Osteoblast (primary cell): ENCODE results near the gene FAM3B. TPM values are rescaled to one million over a fixed set of nuclear protein-coding genes. Genes with fewer than 3 reads are reported as not detected.
A peak's percentile ranks its signal among the peaks of the same experiment; 100 is the strongest.

Experiments
- DNase-seq: peaks from one replicate; pipeline ENCODE4 v3.0.0; 2011; ENCODE audit warnings: low spot score, mixed read lengths; ENCODE audit not compliant: insufficient read length; ENCODE audit errors: missing footprints
- H2AFZ ChIP-seq: 2 replicates; pipeline ENCODE4 v1.6.0; 2011; ENCODE audit warnings: mild to moderate bottlenecking, low read length
- H3K27ac ChIP-seq: 2 replicates; pipeline ENCODE4 v1.5.1; 2011; ENCODE audit warnings: mild to moderate bottlenecking, low read depth, low read length, moderate library complexity
- H3K27me3 ChIP-seq: 2 replicates; pipeline ENCODE4 v1.6.0; 2012; ENCODE audit warnings: mild to moderate bottlenecking, control low read depth, inconsistent platforms, low read length, moderate library complexity; ENCODE audit not compliant: insufficient read depth
- H3K36me3 ChIP-seq: 2 replicates; pipeline ENCODE4 v1.5.1; 2011; ENCODE audit warnings: mild to moderate bottlenecking, low read length, control low read depth, moderate library complexity; ENCODE audit not compliant: insufficient read depth
- H3K4me1 ChIP-seq: 2 replicates; pipeline ENCODE4 v1.5.1; 2011; ENCODE audit warnings: mild to moderate bottlenecking, low read length, control low read depth, moderate library complexity; ENCODE audit not compliant: insufficient read depth
- H3K4me2 ChIP-seq: 2 replicates; pipeline ENCODE4 v1.6.0; 2011; ENCODE audit warnings: mild to moderate bottlenecking, low read length; ENCODE audit not compliant: insufficient read depth
- H3K4me3 ChIP-seq: fragments of 200-600 bp; sonication (generic); 3 replicates; pipeline ENCODE4 v1.5.1; 2012; ENCODE audit warnings: mild to moderate bottlenecking, low read length, inconsistent platforms; ENCODE audit not compliant: insufficient read depth
- H3K79me2 ChIP-seq: 2 replicates; pipeline ENCODE4 v1.6.0; 2012; ENCODE audit warnings: mild to moderate bottlenecking, low read length, control low read depth, inconsistent platforms; ENCODE audit not compliant: insufficient read depth
- H3K9me3 ChIP-seq: 2 replicates; pipeline ENCODE4 v1.5.1; 2011; ENCODE audit warnings: low read depth, low read length, control low read depth
- H4K20me1 ChIP-seq: 2 replicates; pipeline ENCODE4 v1.6.0; 2012; ENCODE audit warnings: mild to moderate bottlenecking, low read length, control low read depth; ENCODE audit not compliant: insufficient read depth
- CTCF ChIP-seq: IDR thresholded peaks from 2 replicates; pipeline ENCODE4 v1.5.1; 2011; ENCODE audit warnings: mild to moderate bottlenecking, low read depth, low read length, moderate library complexity; ENCODE audit errors: extremely low read depth
- total RNA-seq: library from RNA; depleted of rRNA; stranded (reverse); fragments of >200 nt; gene quantifications from 2 replicates; pipeline ENCODE4 v1.2.3, GENCODE V29; 2012

Gene FAM3B
- total RNA-seq, 1 donor, result not detected

- Histone ChIP-seq H3K4me2 (no peak overlapping the region), H3K4me3 (no peak overlapping the region), H3K36me3 (no peaks in the 10 kb centered on the region), H3K27ac (no peak overlapping the region), H2AFZ (peak overlapping the region; percentile 51), H3K4me1 (peaks cover 10% of the 10 kb centered on the region), H3K27me3 (peaks cover 8% of the 10 kb centered on the region), H3K79me2 (no peaks in the 10 kb centered on the region), H4K20me1 (no peaks in the 10 kb centered on the region), H3K9me3 (no peaks in the 10 kb centered on the region)
- peak; percentile 69 for DNase-seq
- no peak for TF ChIP-seq CTCF
Measured at GRCh38 chr21:41360072-41360821, 43.6 kb downstream of the FAM3B start.

- Histone ChIP-seq H3K9me3 (no peaks in the 10 kb centered on the region), H3K27me3 (peaks cover 7% of the 10 kb centered on the region), H3K4me2 (peak overlapping the region; percentile 70), H3K4me3 (peak overlapping the region; percentile 60), H3K27ac (peak overlapping the region; percentile 68), H3K4me1 (peaks cover 10% of the 10 kb centered on the region), H4K20me1 (no peaks in the 10 kb centered on the region), H3K36me3 (no peaks in the 10 kb centered on the region), H2AFZ (no peak overlapping the region), H3K79me2 (no peaks in the 10 kb centered on the region)
- DNase-seq, result no peak
- TF ChIP-seq CTCF, result no peak
Measured at GRCh38 chr21:41361053-41361785, 44.6 kb downstream of the FAM3B start.

DNA sequence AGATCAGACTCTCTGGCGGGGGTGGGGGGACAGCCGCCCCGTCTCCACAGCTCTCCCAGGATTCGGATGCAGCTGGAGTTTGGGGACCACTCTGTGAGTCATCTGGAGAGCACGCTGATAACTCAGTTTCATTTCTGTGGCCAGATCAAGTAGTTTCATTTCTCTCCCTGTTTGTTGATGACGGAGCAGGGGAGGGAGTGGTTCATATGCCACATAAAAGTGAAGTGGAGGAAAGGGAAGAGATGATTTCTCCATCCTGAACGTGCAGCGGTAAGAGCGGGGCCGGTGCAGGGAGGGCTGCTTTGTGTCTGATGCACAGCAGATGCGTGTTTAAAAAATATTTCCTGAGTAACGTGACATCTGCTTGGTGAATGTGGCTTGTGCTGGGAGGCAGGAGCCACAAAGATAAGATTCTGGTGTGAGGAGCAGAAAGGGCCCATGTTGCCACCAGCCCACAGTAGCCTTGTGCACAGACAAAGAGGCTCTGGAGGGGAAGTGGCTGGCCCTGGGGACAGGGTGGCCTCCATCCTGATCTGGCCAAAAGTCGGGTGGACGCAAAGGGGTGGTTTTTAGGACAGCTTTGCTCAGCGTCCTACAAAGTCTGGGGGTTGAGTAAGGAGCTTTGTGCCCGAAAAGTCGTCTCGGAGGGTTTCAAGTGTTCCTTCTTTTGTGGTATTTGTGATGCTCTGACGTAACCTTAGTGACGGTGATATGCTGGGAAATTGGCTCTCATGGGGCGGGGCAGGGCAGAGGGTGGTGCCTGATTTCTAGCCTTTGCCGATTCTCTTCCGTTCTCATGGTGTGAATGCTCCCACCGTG lies 45.4 kb downstream of the FAM3B start, which contains the start of gene MX2:
Gene MX2, plus strand, starts transcription at position 242 of the 819 bp plus-strand sequence. CDS start 14,880 bp downstream, outside the sequence.
- peak within 1 kb of the TSS; percentile 70 for H3K4me2 ChIP-seq

More for the DNA sequence above, 45.4 kb downstream of the FAM3B start, which contains the start of gene MX2:
- no peaks in the 10 kb centered on the region for H3K36me3 ChIP-seq
- H3K27me3 ChIP-seq, result peaks cover 4% of the 10 kb centered on the region
- H3K9me3 ChIP-seq, result no peaks in the 10 kb centered on the region
- peak within 1 kb of the TSS; percentile 60 for H3K4me3 ChIP-seq
- no peak for TF ChIP-seq CTCF
- H3K27ac ChIP-seq, result peak within 1 kb of the TSS; percentile 68
- H3K79me2 ChIP-seq, result no peaks in the 10 kb centered on the region
- H4K20me1 ChIP-seq, result no peaks in the 10 kb centered on the region
- peak; percentile 92 for DNase-seq
- peak within 1 kb of the TSS; percentile 81 for H2AFZ ChIP-seq
- H3K4me1 ChIP-seq, result peaks cover 13% of the 10 kb centered on the region
